Upper lobe of right lung (tissue), 1 donor: ENCODE results near the gene INVS. TPM values are rescaled to one million over a fixed set of nuclear protein-coding genes. Genes with fewer than 3 reads are reported as not detected.
"Not testable (repeated sequence)": the region's sequence is repeated elsewhere in the genome, so short reads cannot be mapped to it uniquely, and the experiment has no call there.

ENCODE experiments used
- ATAC-seq: fragments of 200-7000 bp; cut with Tn5 transposase; one replicate; pipeline ENCODE4 v1.9.1; 2020; ENCODE audit warnings: mild to moderate bottlenecking, moderate library complexity
- DNase-seq: peaks from one replicate; pipeline ENCODE4 v3.0.0-alpha.2; 2020
- H3K27ac ChIP-seq: fragments of 200-600 bp; one replicate; pipeline ENCODE4 v1.8.0; 2022
- H3K27me3 ChIP-seq: fragments of 200-600 bp; one replicate; pipeline ENCODE4 v1.8.0; 2022; ENCODE audit warnings: mild to moderate bottlenecking
- H3K36me3 ChIP-seq: fragments of 200-600 bp; one replicate; pipeline ENCODE4 v1.8.0; 2022
- H3K4me1 ChIP-seq: fragments of 200-600 bp; one replicate; pipeline ENCODE4 v1.8.0; 2022
- H3K4me3 ChIP-seq: fragments of 200-600 bp; one replicate; pipeline ENCODE4 v1.8.0; 2022; ENCODE audit warnings: mild to moderate bottlenecking
- H3K9me3 ChIP-seq: fragments of 200-600 bp; one replicate; pipeline ENCODE4 v1.8.0; 2022
- CTCF ChIP-seq: fragments of 200-600 bp; IDR thresholded peaks from one replicate; pipeline ENCODE4 v1.8.0; 2022; ENCODE audit warnings: antibody characterized with exemption
- intact Hi-C: fragments of 100-400 bp; cut with DNase I; formaldehyde crosslinking; loops from one replicate; pipeline ENCODE4 v1.11.0; 2022
- total RNA-seq: library from RNA; stranded (reverse); fragmentation: NEBNext Ultra II Directional; extraction: Animal tissue kit (Norgen Biotek cat#: 25700); gene quantifications from one replicate; pipeline ENCODE4 v1.2.1, GENCODE V29; 2021
- donor health status: DM: no; HTN: yes; CAD: no; lungs with severe emphysema.

Gene INVS
- total RNA-seq, 1 donor from 2014 or later: 22.2 TPM

DNA sequence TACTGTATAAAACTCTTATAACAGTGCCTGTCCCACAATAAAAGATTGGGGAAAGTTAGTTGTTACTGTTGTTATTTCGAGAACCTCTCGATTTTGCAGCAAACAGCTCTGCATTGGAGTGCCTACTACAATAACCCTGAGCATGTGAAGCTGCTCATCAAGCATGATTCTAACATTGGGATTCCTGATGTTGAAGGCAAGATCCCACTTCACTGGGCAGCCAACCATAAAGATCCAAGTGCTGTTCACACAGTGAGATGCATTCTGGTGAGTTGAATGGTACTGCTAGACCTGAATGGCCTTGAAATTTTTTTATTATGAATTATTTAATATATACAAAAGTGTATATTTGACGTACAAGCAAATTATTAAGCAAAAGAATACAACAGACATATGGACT, 130.5 kb downstream of the INVS start:
- Histone ChIP-seq H3K27ac (no peak overlapping the region), H3K27me3 (no peaks in the 10 kb centered on the region), H3K4me1 (no peaks in the 10 kb centered on the region), H3K36me3 (peaks cover 18% of the 10 kb centered on the region), H3K4me3 (no peak overlapping the region), H3K9me3 (no peaks in the 10 kb centered on the region)
- intact Hi-C loops: no loop called here
- DNase-seq (no peak), ATAC-seq (no peak)
- TF ChIP-seq CTCF: no peak

DNA sequence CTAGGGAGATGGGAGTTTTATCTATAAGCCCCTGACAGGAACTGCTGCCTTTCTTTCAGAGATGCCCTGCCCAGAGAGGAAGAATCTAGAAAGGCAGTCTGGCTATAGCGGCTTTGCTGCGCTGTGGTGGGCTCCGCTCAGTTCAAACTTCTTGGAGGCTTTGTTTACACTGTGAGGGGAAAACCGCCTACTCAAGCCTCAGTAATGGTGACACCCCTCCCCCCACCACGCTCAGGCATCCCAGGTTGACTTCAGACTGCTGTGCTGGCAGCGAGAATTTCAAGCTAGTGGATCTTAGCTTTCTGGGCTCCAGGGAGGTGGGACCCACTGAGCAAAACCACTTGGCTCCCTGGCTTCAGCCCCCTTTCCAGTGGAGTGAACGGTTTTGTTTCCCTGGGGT, 137.9 kb downstream of the INVS start:
- H3K9me3 ChIP-seq, H3K4me3 ChIP-seq, H3K36me3 ChIP-seq, DNase-seq, ATAC-seq, H3K27ac ChIP-seq, intact Hi-C loops, H3K4me1 ChIP-seq, H3K27me3 ChIP-seq: not testable (repeated sequence)

DNA sequence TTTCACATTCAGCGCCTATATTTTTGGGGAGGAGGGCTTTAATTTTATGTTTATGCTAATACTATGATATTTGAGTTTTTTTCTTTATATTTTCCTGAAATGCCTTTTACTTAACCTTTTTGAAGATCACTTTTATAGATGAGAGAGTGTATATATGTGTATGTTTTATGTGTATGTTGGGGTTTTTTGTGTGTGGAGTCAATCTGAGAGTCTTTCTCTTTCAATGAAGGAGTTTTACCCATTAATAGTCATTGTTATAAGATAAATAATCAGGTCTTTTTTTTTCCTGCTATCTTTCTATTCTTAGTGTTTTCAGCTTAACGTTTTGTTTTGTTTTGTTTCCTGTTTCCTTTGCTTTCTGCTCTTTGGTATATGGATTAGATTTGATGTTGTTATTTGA, 141.5 kb downstream of the INVS start:
- no peaks in the 10 kb centered on the region for H3K9me3 ChIP-seq
- H3K27ac ChIP-seq: no peak overlapping the region
- ATAC-seq: no peak
- H3K27me3 ChIP-seq: no peaks in the 10 kb centered on the region
- no peak for TF ChIP-seq CTCF
- no peak for DNase-seq
- intact Hi-C loops: no loop called here
- no peak overlapping the region for H3K4me3 ChIP-seq
- H3K4me1 ChIP-seq: no peaks in the 10 kb centered on the region
- H3K36me3 ChIP-seq: peaks cover 31% of the 10 kb centered on the region

GRCh38 chr9:100267211-100267610, 168.2 kb downstream of the INVS start:
- Histone ChIP-seq H3K4me1 (no peaks in the 10 kb centered on the region), H3K27ac (no peak overlapping the region), H3K27me3 (no peaks in the 10 kb centered on the region), H3K9me3 (no peaks in the 10 kb centered on the region), H3K4me3 (no peak overlapping the region), H3K36me3 (peaks cover 20% of the 10 kb centered on the region)
- no peak for DNase-seq
- no peak for TF ChIP-seq CTCF
- no peak for ATAC-seq
- intact Hi-C loops: no loop called here

- TF ChIP-seq CTCF: no peak
- Histone ChIP-seq H3K27ac (no peak overlapping the region), H3K9me3 (no peaks in the 10 kb centered on the region), H3K4me3 (no peak overlapping the region), H3K36me3 (peaks cover 27% of the 10 kb centered on the region), H3K4me1 (no peaks in the 10 kb centered on the region), H3K27me3 (no peaks in the 10 kb centered on the region)
- intact Hi-C loops: no loop called here
- ATAC-seq: no peak
- DNase-seq: no peak
Measured at GRCh38 chr9:100268271-100268670, 169.2 kb downstream of the INVS start.

- intact Hi-C loops: no loop called here
- DNase-seq (no peak), ATAC-seq (no peak)
- TF ChIP-seq CTCF: no peak
- Histone ChIP-seq H3K36me3 (peaks cover 32% of the 10 kb centered on the region), H3K4me3 (no peak overlapping the region), H3K9me3 (no peaks in the 10 kb centered on the region), H3K4me1 (no peaks in the 10 kb centered on the region), H3K27me3 (no peaks in the 10 kb centered on the region), H3K27ac (no peak overlapping the region)
Measured at GRCh38 chr9:100269656-100270055, 170.6 kb downstream of the INVS start.
